Astrocyte (in vitro differentiated cells and primary cell): ENCODE measurements around the gene RASGRF1. TPM values are rescaled to one million over a fixed set of nuclear protein-coding genes. Genes with fewer than 3 reads are reported as not detected.

Experiments used
- DNase-seq: peaks from one replicate; pipeline ENCODE4 v3.0.0-alpha.2; 2010; ENCODE audit warnings: low read depth
- FAIRE-seq: peaks from 2 replicates; lab custom pipeline; 2011; peaks lifted over from hg19 to GRCh38; lab: Jason Lieb, UNC
- H2AFZ ChIP-seq: 2 replicates; pipeline ENCODE4 v1.6.0; 2012; ENCODE audit warnings: low read depth, low read length, inconsistent platforms
- H3K27ac ChIP-seq: 2 replicates; pipeline ENCODE4 v1.5.1; 2011; ENCODE audit warnings: low read depth, low read length, inconsistent platforms
- H3K27me3 ChIP-seq: 2 replicates; pipeline ENCODE4 v1.6.0; 2011; ENCODE audit warnings: low read length, inconsistent platforms; ENCODE audit not compliant: insufficient read depth
- H3K36me3 ChIP-seq: 2 replicates; pipeline ENCODE4 v1.5.1; 2011; ENCODE audit warnings: low read length, inconsistent platforms; ENCODE audit not compliant: insufficient read depth
- H3K4me1 ChIP-seq: 2 replicates; pipeline ENCODE4 v1.5.1; 2011; ENCODE audit warnings: low read length, inconsistent platforms; ENCODE audit not compliant: insufficient read depth
- H3K4me2 ChIP-seq: 2 replicates; pipeline ENCODE4 v1.6.0; 2012; ENCODE audit warnings: low read length, inconsistent platforms
- H3K4me3 ChIP-seq: 2 replicates; pipeline ENCODE4 v1.5.1; 2011; ENCODE audit warnings: low read depth, mild to moderate bottlenecking, low read length, inconsistent platforms; ENCODE audit not compliant: insufficient read depth
- H3K79me2 ChIP-seq: 2 replicates; pipeline ENCODE4 v1.6.0; 2012; ENCODE audit warnings: mild to moderate bottlenecking, low read length, inconsistent platforms; ENCODE audit not compliant: insufficient read depth
- H3K9ac ChIP-seq: 2 replicates; pipeline ENCODE4 v1.6.0; 2012; ENCODE audit warnings: mild to moderate bottlenecking, low read length, inconsistent platforms
- H3K9me3 ChIP-seq: 2 replicates; pipeline ENCODE4 v1.5.1; 2012; ENCODE audit warnings: low read depth, mild to moderate bottlenecking, low read length, inconsistent platforms; ENCODE audit not compliant: insufficient read depth
- H4K20me1 ChIP-seq: 2 replicates; pipeline ENCODE4 v1.6.0; 2012; ENCODE audit warnings: low read length, inconsistent platforms; ENCODE audit not compliant: insufficient read depth
- H3K27ac Mint-ChIP-seq: one replicate; pipeline ENCODE4 v1.8.0; 2021; ENCODE audit warnings: mild to moderate bottlenecking, mixed read lengths; ENCODE audit not compliant: unreplicated experiment
- H3K27me3 Mint-ChIP-seq: one replicate; pipeline ENCODE4 v1.8.0; 2021; ENCODE audit warnings: low read depth, mixed read lengths; ENCODE audit not compliant: unreplicated experiment
- H3K36me3 Mint-ChIP-seq: one replicate; pipeline ENCODE4 v1.8.0; 2021; ENCODE audit warnings: low read depth, mixed read lengths; ENCODE audit not compliant: unreplicated experiment
- H3K4me1 Mint-ChIP-seq: one replicate; pipeline ENCODE4 v1.8.0; 2021; ENCODE audit warnings: low read depth, mixed read lengths; ENCODE audit not compliant: unreplicated experiment
- H3K4me3 Mint-ChIP-seq: one replicate; pipeline ENCODE4 v1.8.0; 2021; ENCODE audit warnings: mild to moderate bottlenecking, moderate library complexity, mixed read lengths; ENCODE audit not compliant: unreplicated experiment
- H3K9me3 Mint-ChIP-seq: one replicate; pipeline ENCODE4 v1.8.0; 2021; ENCODE audit warnings: mild to moderate bottlenecking, mixed read lengths; ENCODE audit not compliant: unreplicated experiment
- EZH2 ChIP-seq: IDR thresholded peaks from 2 replicates; pipeline ENCODE4 v1.6.1; 2012; ENCODE audit warnings: mild to moderate bottlenecking, low read length, inconsistent platforms; ENCODE audit not compliant: insufficient read depth
- total RNA-seq: library from RNA; stranded (reverse); gene quantifications from 2 replicates; pipeline ENCODE4 v1.2.1, GENCODE V29; 2021
- TF ChIP-seq, protein P1 (sequence below): IDR thresholded peaks from 2 replicates; pipeline ENCODE4 v1.5.1; 2011; ENCODE audit warnings: low read depth, mild to moderate bottlenecking, inconsistent platforms, low read length, moderate library complexity; ENCODE audit not compliant: insufficient read depth

RASGRF1 gene
- total RNA-seq, 1 donor from 2014 or later = 1.2 TPM

DNA sequence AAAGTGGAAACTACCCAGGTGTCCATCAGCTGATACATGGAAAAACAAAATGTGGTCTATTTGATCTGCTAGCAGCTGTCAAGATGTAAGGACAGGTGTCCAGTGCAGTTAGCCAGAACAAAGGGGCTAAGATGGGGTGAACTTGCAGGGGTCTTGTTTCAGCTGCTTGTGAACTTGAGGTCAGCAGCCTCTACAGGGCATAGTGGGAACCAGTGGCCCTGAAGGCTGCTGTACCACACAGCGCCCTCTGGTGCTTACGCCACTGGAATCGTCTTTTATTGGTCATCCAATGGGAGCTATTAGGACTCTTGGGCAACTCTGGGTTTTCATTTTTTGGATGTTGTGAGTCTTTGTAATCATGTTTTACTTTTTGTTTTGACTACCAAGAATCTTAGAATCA, 83.5 kb downstream of the RASGRF1 start:
- H3K79me2 ChIP-seq = no peaks in the 10 kb centered on the region
- DNase-seq (no peak), FAIRE-seq (no peak)
- no peak overlapping the region for H2AFZ ChIP-seq
- H3K9me3 ChIP-seq = no peaks in the 10 kb centered on the region
- no peaks in the 10 kb centered on the region for H3K9me3 Mint-ChIP-seq
- H3K4me3 ChIP-seq = no peak overlapping the region
- H3K27me3 ChIP-seq = no peaks in the 10 kb centered on the region
- peaks cover 3% of the 10 kb centered on the region for H3K27me3 Mint-ChIP-seq
- no peak overlapping the region for H3K9ac ChIP-seq
- no peaks in the 10 kb centered on the region for H4K20me1 ChIP-seq
- H3K27ac Mint-ChIP-seq = no peak overlapping the region
- TF ChIP-seq EZH2 = no peak
- TF ChIP-seq, protein P1, sequence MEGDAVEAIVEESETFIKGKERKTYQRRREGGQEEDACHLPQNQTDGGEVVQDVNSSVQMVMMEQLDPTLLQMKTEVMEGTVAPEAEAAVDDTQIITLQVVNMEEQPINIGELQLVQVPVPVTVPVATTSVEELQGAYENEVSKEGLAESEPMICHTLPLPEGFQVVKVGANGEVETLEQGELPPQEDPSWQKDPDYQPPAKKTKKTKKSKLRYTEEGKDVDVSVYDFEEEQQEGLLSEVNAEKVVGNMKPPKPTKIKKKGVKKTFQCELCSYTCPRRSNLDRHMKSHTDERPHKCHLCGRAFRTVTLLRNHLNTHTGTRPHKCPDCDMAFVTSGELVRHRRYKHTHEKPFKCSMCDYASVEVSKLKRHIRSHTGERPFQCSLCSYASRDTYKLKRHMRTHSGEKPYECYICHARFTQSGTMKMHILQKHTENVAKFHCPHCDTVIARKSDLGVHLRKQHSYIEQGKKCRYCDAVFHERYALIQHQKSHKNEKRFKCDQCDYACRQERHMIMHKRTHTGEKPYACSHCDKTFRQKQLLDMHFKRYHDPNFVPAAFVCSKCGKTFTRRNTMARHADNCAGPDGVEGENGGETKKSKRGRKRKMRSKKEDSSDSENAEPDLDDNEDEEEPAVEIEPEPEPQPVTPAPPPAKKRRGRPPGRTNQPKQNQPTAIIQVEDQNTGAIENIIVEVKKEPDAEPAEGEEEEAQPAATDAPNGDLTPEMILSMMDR = peak; percentile 36
- H3K4me2 ChIP-seq = no peak overlapping the region
- H3K4me1 ChIP-seq = peaks cover 27% of the 10 kb centered on the region
- H3K36me3 ChIP-seq = no peaks in the 10 kb centered on the region
- no peak overlapping the region for H3K4me3 Mint-ChIP-seq
- H3K4me1 Mint-ChIP-seq = peaks cover 27% of the 10 kb centered on the region
- no peak overlapping the region for H3K27ac ChIP-seq
- H3K36me3 Mint-ChIP-seq = no peaks in the 10 kb centered on the region

DNA sequence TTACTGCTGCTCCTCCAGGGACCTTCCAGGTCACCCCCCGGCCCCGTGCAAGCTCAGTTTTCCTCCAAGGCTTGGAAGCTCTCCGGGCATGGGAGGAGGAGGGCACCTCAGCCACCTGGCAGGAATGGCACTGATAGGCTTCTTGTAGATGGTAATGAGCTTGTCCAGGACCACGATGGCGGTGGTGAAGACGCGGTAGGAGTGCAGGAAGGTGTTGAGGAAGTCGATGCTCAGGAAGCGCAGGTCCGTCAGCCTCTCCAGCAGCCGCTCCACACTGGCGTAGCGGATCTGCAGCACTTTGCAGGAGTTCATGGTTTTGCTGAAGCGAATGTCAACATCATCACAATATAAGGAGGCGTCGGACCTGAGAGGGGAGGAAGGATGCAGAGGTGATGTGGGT, 84.5 kb downstream of the RASGRF1 start:
- Histone ChIP-seq H3K4me1 (peaks cover 27% of the 10 kb centered on the region), H3K27ac (no peak overlapping the region), H3K9me3 (no peaks in the 10 kb centered on the region), H3K4me2 (no peak overlapping the region), H3K36me3 (no peaks in the 10 kb centered on the region), H4K20me1 (no peaks in the 10 kb centered on the region), H3K79me2 (no peaks in the 10 kb centered on the region), H2AFZ (no peak overlapping the region), H3K27me3 (no peaks in the 10 kb centered on the region), H3K9ac (no peak overlapping the region), H3K4me3 (no peak overlapping the region)
- H3K9me3 Mint-ChIP-seq = no peaks in the 10 kb centered on the region
- DNase-seq = no peak
- H3K36me3 Mint-ChIP-seq = no peaks in the 10 kb centered on the region
- H3K4me3 Mint-ChIP-seq = no peak overlapping the region
- no peak for TF ChIP-seq EZH2
- TF ChIP-seq, protein P1 = no peak
- H3K4me1 Mint-ChIP-seq = peaks cover 27% of the 10 kb centered on the region
- H3K27me3 Mint-ChIP-seq = peaks cover 2% of the 10 kb centered on the region
- H3K27ac Mint-ChIP-seq = no peak overlapping the region
- no peak for FAIRE-seq

DNA sequence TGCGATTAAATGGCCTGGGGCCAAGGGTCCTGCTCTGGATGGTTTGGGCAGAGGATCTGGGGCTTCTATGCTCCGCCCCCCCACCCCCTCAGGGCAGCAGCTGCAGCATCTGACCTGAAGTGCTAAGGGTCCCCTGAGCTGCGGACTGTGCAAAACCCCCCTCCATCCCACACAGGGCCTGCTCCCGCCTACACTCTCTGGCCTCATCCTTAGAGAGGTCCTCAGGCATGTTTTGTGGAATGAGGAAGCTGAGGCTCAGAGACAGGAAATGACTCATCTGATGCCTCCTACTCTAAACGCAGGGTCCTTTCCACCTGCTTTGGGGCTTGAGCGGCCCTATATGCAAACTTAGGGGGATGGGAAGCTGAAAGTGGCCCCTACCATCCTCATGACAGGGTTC, 86.2 kb downstream of the RASGRF1 start:
- H3K36me3 ChIP-seq = no peaks in the 10 kb centered on the region
- TF ChIP-seq, protein P1 = no peak
- TF ChIP-seq EZH2 = no peak
- H4K20me1 ChIP-seq = no peaks in the 10 kb centered on the region
- H3K27me3 Mint-ChIP-seq = peaks cover 3% of the 10 kb centered on the region
- DNase-seq (peak; percentile 83), FAIRE-seq (no peak)
- H3K4me2 ChIP-seq = peak overlapping the region; percentile 68
- H3K4me3 ChIP-seq = no peak overlapping the region
- peaks cover 27% of the 10 kb centered on the region for H3K4me1 ChIP-seq
- H3K4me3 Mint-ChIP-seq = no peak overlapping the region
- peak overlapping the region; percentile 10 for H3K27ac Mint-ChIP-seq
- H3K9me3 Mint-ChIP-seq = no peaks in the 10 kb centered on the region
- peak overlapping the region; percentile 66 for H3K27ac ChIP-seq
- no peaks in the 10 kb centered on the region for H3K27me3 ChIP-seq
- H3K9me3 ChIP-seq = no peaks in the 10 kb centered on the region
- peak overlapping the region; percentile 32 for H2AFZ ChIP-seq
- H3K4me1 Mint-ChIP-seq = peaks cover 27% of the 10 kb centered on the region
- H3K36me3 Mint-ChIP-seq = no peaks in the 10 kb centered on the region
- H3K9ac ChIP-seq = peak overlapping the region; percentile 35
- no peaks in the 10 kb centered on the region for H3K79me2 ChIP-seq
